ENCODE results near the gene ALDH7A1. TPM values are rescaled to one million over a fixed set of nuclear protein-coding genes. Genes with fewer than 3 reads are reported as not detected.

Gene ALDH7A1
- total and polyA plus RNA-seq, 8 donors, result 15.9 to 28.7 (median 22.7) TPM

GRCh38 chr5:126587551-126588390, 7.2 kb downstream of the ALDH7A1 start:
- WGBS, 2 donors, result 66 to 67% methylated on average over 9 of the region's 9 CpGs
- no peaks in the 10 kb centered on the region for H3K27me3 ChIP-seq
- no peak overlapping the region for H3K27ac ChIP-seq

GRCh38 chr5:126583761-126584160, 11.3 kb downstream of the ALDH7A1 start:
- peaks cover 0 to 26% (median 4%) of the 10 kb centered on the region in 3 donors for H3K36me3 ChIP-seq
- FAIRE-seq (no peak), ATAC-seq (no peak), DNase-seq (no peak)
- no peak overlapping the region for H3K27ac ChIP-seq
- TF ChIP-seq CTCF (IDR thresholded peaks at IDR 0.05), result no peak
- no peaks in the 10 kb centered on the region for H3K4me1 ChIP-seq
- no peaks in the 10 kb centered on the region for H3K27me3 ChIP-seq
- 92 to 96% methylated on average over 3 of the region's 3 CpGs for WGBS, 2 donors
- intact Hi-C loops (cut with DNase I), result no loop called here
- H3K9me3 ChIP-seq, result no peaks in the 10 kb centered on the region
- H3K4me3 ChIP-seq, result no peak overlapping the region

More at GRCh38 chr5:126587551-126588390, 7.2 kb downstream of the ALDH7A1 start:
- Histone ChIP-seq H3K36me3 (peaks cover 0 to 14% (median 0%) of the 10 kb centered on the region in 3 donors), H3K4me1 (no peaks in the 10 kb centered on the region), H3K4me3 (no peak overlapping the region), H3K9me3 (no peaks in the 10 kb centered on the region)
- intact Hi-C loops (cut with DNase I), result no loop called here
- TF ChIP-seq CTCF (IDR thresholded peaks at IDR 0.05), result no peak
- FAIRE-seq (no peak), DNase-seq (no peak), ATAC-seq (no peak)

GRCh38 chr5:126579716-126580115, 15.3 kb downstream of the ALDH7A1 start:
- DNase-seq (no peak), ATAC-seq (no peak), FAIRE-seq (no peak)
- Histone ChIP-seq H3K4me1 (no peaks in the 10 kb centered on the region), H3K36me3 (peaks cover 0 to 41% (median 8%) of the 10 kb centered on the region in 3 donors), H3K9me3 (no peaks in the 10 kb centered on the region), H3K27me3 (no peaks in the 10 kb centered on the region), H3K4me3 (no peak overlapping the region), H3K27ac (no peak overlapping the region)
- TF ChIP-seq CTCF (IDR thresholded peaks at IDR 0.05), result no peak
- intact Hi-C loops (cut with DNase I), result no loop called here
- 76 to 79% methylated on average over 2 of the region's 2 CpGs for WGBS, 2 donors

- Histone ChIP-seq H3K27me3 (no peaks in the 10 kb centered on the region), H3K4me3 (no peak overlapping the region), H3K36me3 (peaks cover 0 to 25% (median 10%) of the 10 kb centered on the region in 3 donors), H3K27ac (no peak overlapping the region), H3K9me3 (no peaks in the 10 kb centered on the region), H3K4me1 (no peaks in the 10 kb centered on the region)
- ATAC-seq, result no peak
- no peak for TF ChIP-seq CTCF (IDR thresholded peaks at IDR 0.05)
- intact Hi-C loops (cut with DNase I), result no loop called here
- no peak for DNase-seq
- WGBS, 2 donors, result 91 to 92% methylated on average over 5 of the region's 5 CpGs
- FAIRE-seq, result no peak
Measured at GRCh38 chr5:126577415-126577814, 17.6 kb downstream of the ALDH7A1 start.

- intact Hi-C loops (cut with DNase I), result no loop called here
- peaks cover 0 to 25% (median 13%) of the 10 kb centered on the region in 3 donors for H3K36me3 ChIP-seq
- ATAC-seq (no peak), FAIRE-seq (no peak), DNase-seq (no peak)
- H3K27me3 ChIP-seq, result no peaks in the 10 kb centered on the region
- H3K9me3 ChIP-seq, result no peaks in the 10 kb centered on the region
- TF ChIP-seq CTCF (IDR thresholded peaks at IDR 0.05), result no peak
- no peaks in the 10 kb centered on the region for H3K4me1 ChIP-seq
- H3K27ac ChIP-seq, result no peak overlapping the region
- 94 to 95% methylated on average over 5 of the region's 5 CpGs for WGBS, 2 donors
- H3K4me3 ChIP-seq, result no peak overlapping the region
Measured at GRCh38 chr5:126576974-126577373, 18.0 kb downstream of the ALDH7A1 start.

All from pancreas (tissue), 10 donors.